H1 (cell line): Measurements from ENCODE around the gene RIN1.

Source experiments
- ATF3 ChIP-seq: IDR thresholded peaks from 2 replicates; pipeline ENCODE4 v1.6.1; 2011; ENCODE audit warnings: low read depth, mild to moderate bottlenecking, low read length; ENCODE audit not compliant: insufficient read depth
- CTCF ChIP-seq, 3 experiments: IDR thresholded peaks; 1 replicate in 2 of 3; 2 replicates in 1 of 3; pipeline versions ENCODE4 v1.5.1 to v1.6.1; 2011; ENCODE audit warnings: low read length in 3 of 3, mild to moderate bottlenecking in 3 of 3, inconsistent platforms in 2 of 3, low read depth in 1 of 3, moderate library complexity in 1 of 3; ENCODE audit not compliant: insufficient read depth in 1 of 3; ENCODE audit errors: control extremely low read depth in 1 of 3
- FOSL1 ChIP-seq: IDR thresholded peaks from 2 replicates; pipeline ENCODE4 v1.6.1; 2011; ENCODE audit warnings: mild to moderate bottlenecking, low read depth, low read length, moderate library complexity; ENCODE audit not compliant: insufficient read depth
- MAFK ChIP-seq: IDR thresholded peaks from 2 replicates; pipeline ENCODE4 v1.6.1; 2012; ENCODE audit warnings: low read depth, mild to moderate bottlenecking, improper control_type of control experiment, low read length
- RFX5 ChIP-seq: IDR thresholded peaks from 2 replicates; pipeline ENCODE4 v1.6.1; 2011; ENCODE audit warnings: low read depth, low read length, improper control_type of control experiment, borderline replicate concordance

- TF ChIP-seq MAFK (no peak), RFX5 (no peak), ATF3 (no peak), FOSL1 (no peak), CTCF (IDR thresholded peaks at IDR 0.05; ENCODE audit: control extremely low read depth in 1 of 3, insufficient read depth in 1 of 3, low read depth in 1 of 3, low read length in 3 of 3) (no peak)
Observed at GRCh38 chr11:66302656-66303055, 33.6 kb downstream of the RIN1 start.
